ENCODE measurements around the gene GTSE1. TPM values are rescaled to one million over a fixed set of nuclear protein-coding genes. Genes with fewer than 3 reads are reported as not detected.

GTSE1 gene
- total RNA-seq, 1 experiment from 2014 or later, result 55.1 TPM

- Mint-ChIP-seq H3K4me3 (ENCODE audit: unreplicated experiment) (no peak overlapping the region), H3K9me3 (ENCODE audit: unreplicated experiment) (no peaks in the 10 kb centered on the region), H3K27ac (ENCODE audit: unreplicated experiment) (no peak overlapping the region), H3K27me3 (ENCODE audit: insufficient read depth, unreplicated experiment) (no peaks in the 10 kb centered on the region), H3K4me1 (ENCODE audit: low read depth, unreplicated experiment) (peaks cover 9% of the 10 kb centered on the region), H3K36me3 (ENCODE audit: insufficient read depth, unreplicated experiment) (peaks cover 42% of the 10 kb centered on the region)
- Histone ChIP-seq H3K36me3 (ENCODE audit: control insufficient read depth, insufficient read depth, low read length) (peaks cover 3% of the 10 kb centered on the region), H3K9me3 (no peaks in the 10 kb centered on the region), H3K4me1 (peaks cover 8% of the 10 kb centered on the region; the same call in 1 of the 2 replicates), H3K27me3 (replicated peaks; ENCODE audit: control insufficient read depth, insufficient read depth, low read length) (no peaks in the 10 kb centered on the region), H3K4me3 (ENCODE audit: low read depth, low read length) (no peak overlapping the region)
- ChIA-PET CTCF (no interaction called here), POLR2A (no interaction called here)
- TF ChIP-seq, protein P1, sequence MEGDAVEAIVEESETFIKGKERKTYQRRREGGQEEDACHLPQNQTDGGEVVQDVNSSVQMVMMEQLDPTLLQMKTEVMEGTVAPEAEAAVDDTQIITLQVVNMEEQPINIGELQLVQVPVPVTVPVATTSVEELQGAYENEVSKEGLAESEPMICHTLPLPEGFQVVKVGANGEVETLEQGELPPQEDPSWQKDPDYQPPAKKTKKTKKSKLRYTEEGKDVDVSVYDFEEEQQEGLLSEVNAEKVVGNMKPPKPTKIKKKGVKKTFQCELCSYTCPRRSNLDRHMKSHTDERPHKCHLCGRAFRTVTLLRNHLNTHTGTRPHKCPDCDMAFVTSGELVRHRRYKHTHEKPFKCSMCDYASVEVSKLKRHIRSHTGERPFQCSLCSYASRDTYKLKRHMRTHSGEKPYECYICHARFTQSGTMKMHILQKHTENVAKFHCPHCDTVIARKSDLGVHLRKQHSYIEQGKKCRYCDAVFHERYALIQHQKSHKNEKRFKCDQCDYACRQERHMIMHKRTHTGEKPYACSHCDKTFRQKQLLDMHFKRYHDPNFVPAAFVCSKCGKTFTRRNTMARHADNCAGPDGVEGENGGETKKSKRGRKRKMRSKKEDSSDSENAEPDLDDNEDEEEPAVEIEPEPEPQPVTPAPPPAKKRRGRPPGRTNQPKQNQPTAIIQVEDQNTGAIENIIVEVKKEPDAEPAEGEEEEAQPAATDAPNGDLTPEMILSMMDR (IDR thresholded peaks at IDR 0.05; ENCODE audit: insufficient read depth in 1 of 2, low read depth in 1 of 2, low read length in 1 of 2, severe bottlenecking in 1 of 2, unreplicated experiment in 1 of 2), result no peak
- intact Hi-C loops (cut with micrococcal nuclease; ENCODE audit: unreplicated experiment), result no loop called here
- no TSS peak for BruUV-seq (replicated peaks)
- DNase-seq, result no peak
These were observed 5.6 kb upstream of the GTSE1 start for GRCh38 chr22:46290843-46291785.

GRCh38 chr22:46292173-46292572, 4.5 kb upstream of the GTSE1 start:
- Mint-ChIP-seq H3K27me3 (ENCODE audit: insufficient read depth, unreplicated experiment) (no peaks in the 10 kb centered on the region), H3K27ac (ENCODE audit: unreplicated experiment) (no peak overlapping the region), H3K36me3 (ENCODE audit: insufficient read depth, unreplicated experiment) (peaks cover 43% of the 10 kb centered on the region), H3K9me3 (ENCODE audit: unreplicated experiment) (no peaks in the 10 kb centered on the region), H3K4me3 (ENCODE audit: unreplicated experiment) (no peak overlapping the region), H3K4me1 (ENCODE audit: low read depth, unreplicated experiment) (peaks cover 10% of the 10 kb centered on the region)
- Histone ChIP-seq H3K27me3 (replicated peaks; ENCODE audit: control insufficient read depth, insufficient read depth, low read length) (no peaks in the 10 kb centered on the region), H3K36me3 (ENCODE audit: control insufficient read depth, insufficient read depth, low read length) (peaks cover 2% of the 10 kb centered on the region), H3K4me1 (peaks cover 8% of the 10 kb centered on the region; the same call in 1 of the 2 replicates), H3K4me3 (ENCODE audit: low read depth, low read length) (no peak overlapping the region), H3K9me3 (no peaks in the 10 kb centered on the region)
- POLR2A ChIA-PET, result no interaction called here
- CTCF ChIA-PET, result no interaction called here
- intact Hi-C loops (cut with micrococcal nuclease; ENCODE audit: unreplicated experiment), result no loop called here
- TF ChIP-seq, protein P1 (IDR thresholded peaks at IDR 0.05; ENCODE audit: insufficient read depth in 1 of 2, low read depth in 1 of 2, low read length in 1 of 2, severe bottlenecking in 1 of 2, unreplicated experiment in 1 of 2), result no peak
- BruUV-seq (replicated peaks), result no TSS peak
- no peak for DNase-seq

DNA sequence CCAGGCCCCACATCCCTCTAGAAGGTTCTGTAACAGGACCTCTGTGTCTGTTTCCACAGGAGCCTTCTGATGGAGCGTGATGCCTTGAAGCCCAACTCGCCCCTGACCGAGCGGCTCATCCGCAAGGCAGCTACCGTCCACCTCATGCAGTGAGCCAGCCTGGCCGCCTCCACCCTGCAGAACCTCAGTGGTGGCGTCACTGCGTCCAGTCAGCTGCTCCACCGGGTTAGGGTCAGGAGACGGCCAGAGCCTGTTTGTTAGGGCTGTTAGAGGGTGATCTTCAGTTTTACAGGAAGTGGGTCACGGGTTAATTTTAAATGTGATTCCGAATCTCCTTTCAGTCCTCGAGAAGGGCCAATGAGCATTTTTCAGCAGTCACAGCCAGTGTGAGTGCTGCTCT, 3.9 kb upstream of the GTSE1 start:
- H3K27me3 Mint-ChIP-seq (ENCODE audit: insufficient read depth, unreplicated experiment), result no peaks in the 10 kb centered on the region
- H3K4me1 Mint-ChIP-seq (ENCODE audit: low read depth, unreplicated experiment), result peaks cover 10% of the 10 kb centered on the region
- Histone ChIP-seq H3K9me3 (no peaks in the 10 kb centered on the region), H3K36me3 (ENCODE audit: control insufficient read depth, insufficient read depth, low read length) (peaks cover 2% of the 10 kb centered on the region), H3K4me1 (peaks cover 8% of the 10 kb centered on the region; the same call in 1 of the 2 replicates), H3K4me3 (ENCODE audit: low read depth, low read length) (no peak overlapping the region), H3K27me3 (replicated peaks; ENCODE audit: control insufficient read depth, insufficient read depth, low read length) (no peaks in the 10 kb centered on the region)
- no peaks in the 10 kb centered on the region for H3K9me3 Mint-ChIP-seq (ENCODE audit: unreplicated experiment)
- no peak overlapping the region for H3K27ac Mint-ChIP-seq (ENCODE audit: unreplicated experiment)
- no peak for DNase-seq
- intact Hi-C loops (cut with micrococcal nuclease; ENCODE audit: unreplicated experiment), result no loop called here
- TF ChIP-seq, protein P1 (IDR thresholded peaks at IDR 0.05; ENCODE audit: insufficient read depth in 1 of 2, low read depth in 1 of 2, low read length in 1 of 2, severe bottlenecking in 1 of 2, unreplicated experiment in 1 of 2), result no peak
- POLR2A ChIA-PET, result no interaction called here
- H3K4me3 Mint-ChIP-seq (ENCODE audit: unreplicated experiment), result no peak overlapping the region
- CTCF ChIA-PET, result no interaction called here
- H3K36me3 Mint-ChIP-seq (ENCODE audit: insufficient read depth, unreplicated experiment), result peaks cover 43% of the 10 kb centered on the region
- BruUV-seq (replicated peaks), result no TSS peak
